Measurements from ENCODE around the gene FBLN2.

The FBLN2 gene

DNA sequence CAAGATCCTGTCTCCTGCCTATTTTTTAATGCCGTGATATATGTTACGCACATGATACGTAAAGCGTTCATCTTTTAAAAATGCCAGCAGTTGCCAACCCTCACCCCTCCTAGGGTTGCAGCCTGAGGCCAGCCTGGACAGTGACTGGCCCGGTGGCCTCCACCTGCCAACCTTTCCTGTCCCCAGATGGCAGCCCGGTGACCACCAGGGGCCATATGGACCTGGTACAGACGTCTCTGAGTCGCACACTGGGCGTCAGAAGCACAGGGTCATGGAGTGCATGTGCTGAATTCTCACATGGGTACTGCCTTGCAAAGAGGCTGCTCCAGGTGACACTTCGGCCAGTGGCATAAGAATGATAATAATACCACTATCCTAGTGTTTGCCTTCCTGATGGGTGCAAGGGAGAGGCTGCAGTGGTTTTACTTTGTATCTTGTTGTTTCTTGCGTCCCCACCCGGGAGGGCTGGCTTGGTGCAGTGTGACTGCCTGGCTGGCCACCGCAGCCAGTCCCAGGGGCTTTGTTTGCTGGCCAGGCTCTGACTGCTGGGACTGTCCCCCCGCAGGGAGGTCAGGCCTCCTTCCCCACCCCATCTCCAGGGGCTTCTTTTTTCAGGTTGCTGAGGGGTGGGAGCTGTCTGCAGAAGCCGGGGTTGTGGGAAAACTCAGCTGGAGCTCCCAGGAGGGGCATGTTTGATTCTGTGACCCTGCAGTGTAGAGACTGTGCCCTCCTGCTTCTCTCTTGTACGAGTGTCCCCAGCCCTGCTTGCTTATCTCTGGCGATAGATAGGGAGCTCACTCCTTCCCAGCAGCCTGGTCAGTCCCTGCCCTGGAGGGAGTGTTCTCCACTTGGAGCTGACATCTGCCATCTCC lies 16.9 kb downstream of the FBLN2 start:
- TF ChIP-seq CTCF (conservative IDR thresholded peaks at IDR 0.05): no peak
- H3K27ac ChIP-seq: peak overlapping the region; percentile 83; the same call in 1 of the 2 replicates

DNA sequence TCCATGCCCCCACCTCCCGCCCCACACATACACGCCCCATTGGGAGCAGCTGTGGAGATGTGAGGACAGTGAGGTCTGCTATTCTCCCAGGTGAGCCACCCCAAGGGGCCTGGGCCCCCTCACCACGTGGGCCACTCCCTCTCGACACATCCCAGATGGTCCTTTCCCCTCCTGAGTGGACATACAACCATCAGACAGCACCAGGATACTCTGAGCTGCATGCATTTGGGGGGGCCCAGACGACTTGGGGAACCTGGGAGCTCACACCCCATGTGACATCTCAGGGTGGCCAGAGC lies 17.5 kb downstream of the FBLN2 start:
- H3K27ac ChIP-seq: peak overlapping the region; percentile 83; the same call in 1 of the 2 replicates
- TF ChIP-seq CTCF (conservative IDR thresholded peaks at IDR 0.05): no peak

DNA sequence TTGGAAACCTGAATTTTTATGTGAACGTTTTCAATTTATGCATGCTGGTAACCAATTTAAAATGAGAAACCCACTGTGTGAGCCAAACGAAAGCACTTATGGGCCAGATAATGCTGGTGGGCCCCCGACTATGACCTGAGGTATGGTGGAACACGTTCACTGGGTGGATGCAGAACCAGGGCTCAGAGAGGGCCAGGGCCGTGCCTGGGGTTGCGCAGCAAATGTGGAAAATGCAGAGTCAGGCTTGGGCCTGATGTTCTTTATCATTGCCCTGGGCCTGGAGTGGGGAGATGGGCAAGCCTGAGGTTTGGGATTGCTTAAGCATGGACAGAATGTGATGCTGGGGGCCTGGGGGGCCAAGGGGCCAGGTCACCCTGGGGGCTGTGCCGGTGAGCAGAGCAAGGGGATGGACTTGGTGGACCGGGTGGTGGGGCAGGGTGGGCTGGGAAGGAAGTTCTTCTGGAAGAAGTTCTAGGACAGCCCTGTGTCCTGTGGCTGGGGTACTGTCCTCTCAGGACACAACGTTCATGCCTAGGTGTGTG lies 17.9 kb downstream of the FBLN2 start:
- TF ChIP-seq CTCF (conservative IDR thresholded peaks at IDR 0.05): no peak
- H3K27ac ChIP-seq: peak overlapping the region; percentile 83; the same call in 1 of the 2 replicates

DNA sequence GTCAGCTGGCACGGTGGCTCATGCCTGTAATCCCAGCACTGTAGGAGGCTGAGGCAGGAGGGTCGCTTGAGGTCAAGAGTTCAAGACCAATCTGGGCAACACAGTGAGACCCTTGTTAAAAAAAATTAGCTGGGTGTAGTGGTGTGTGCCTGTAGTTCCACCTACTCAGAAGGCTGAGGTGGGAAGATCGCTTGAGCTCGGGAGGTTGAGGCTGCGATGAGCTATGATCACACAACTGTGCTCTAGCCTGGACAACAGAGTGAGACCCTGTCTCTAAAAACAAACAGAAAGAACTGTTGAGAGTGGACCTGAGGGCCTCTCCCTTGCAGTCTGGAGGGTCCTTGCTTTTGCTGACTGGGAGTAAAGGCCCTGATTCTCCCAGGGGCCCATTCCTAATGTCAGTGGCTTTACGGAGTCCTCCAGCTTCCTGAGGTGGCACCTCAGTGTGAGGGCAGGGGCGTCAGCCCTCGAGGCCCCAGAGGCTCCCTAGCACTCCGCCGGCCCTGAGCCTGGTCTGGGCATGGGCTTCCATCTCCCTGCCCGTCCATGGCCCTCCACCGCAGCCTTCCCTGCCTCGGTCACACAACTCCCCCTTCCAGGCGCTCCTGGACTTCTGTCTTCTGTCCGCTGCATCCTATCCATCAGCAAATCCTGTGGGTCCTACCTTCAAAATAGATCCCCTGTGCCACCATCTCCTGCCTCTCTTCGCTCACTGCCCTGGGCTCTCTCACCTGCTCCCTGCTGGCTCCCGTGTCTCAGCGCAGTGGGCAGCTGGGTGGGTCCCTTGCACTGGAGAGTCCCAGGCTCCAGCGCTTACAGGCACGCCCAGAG lies 19.0 kb downstream of the FBLN2 start:
- peak overlapping the region; percentile 19; the same call in 1 of the 2 replicates for H3K27ac ChIP-seq
- TF ChIP-seq CTCF (conservative IDR thresholded peaks at IDR 0.05): no peak

GRCh38 chr3:13568515-13569028 lies 19.6 kb downstream of the FBLN2 start:
- H3K27ac ChIP-seq: peak overlapping the region; percentile 19; the same call in 1 of the 2 replicates
- no peak for TF ChIP-seq CTCF (conservative IDR thresholded peaks at IDR 0.05)

GRCh38 chr3:13569201-13569600 lies 20.3 kb downstream of the FBLN2 start:
- TF ChIP-seq CTCF (conservative IDR thresholded peaks at IDR 0.05): no peak
- peak overlapping the region; percentile 19; the same call in 1 of the 2 replicates for H3K27ac ChIP-seq

Data from VCaP (cell line).